PC-3 (cell line): ENCODE results near the gene UAP1L1. TPM values are rescaled to one million over a fixed set of nuclear protein-coding genes. Genes with fewer than 3 reads are reported as not detected.

Experiments used
- ATAC-seq: fragments of 200-7000 bp; cut with Tn5 transposase; 2 replicates; pipeline ENCODE4 v1.9.1; 2020; ENCODE audit warnings: mild to moderate bottlenecking, moderate library complexity
- BruUV-seq: library from RNA; stranded (reverse); fragments of 400-500 nt; replicated peaks from 2 replicates; lab custom pipeline; 2021; lab: Mats Ljungman, UMichigan
- CTCF ChIA-PET: fragments of 300-600 bp; sonication (Branson Sonifier 250); formaldehyde crosslinking; loops from one replicate; lab custom pipeline; 2022; ENCODE audit warnings: antibody characterized with exemption; lab: Charles Lee
- POLR2A ChIA-PET: fragments of 300-600 bp; sonication (Branson Sonifier 250); formaldehyde crosslinking; loops from one replicate; lab custom pipeline; 2022; ENCODE audit warnings: antibody characterized with exemption; ENCODE audit not compliant: unreplicated experiment; lab: Charles Lee
- DNase-seq: peaks from one replicate; pipeline ENCODE4 v3.0.0-alpha.2; 2015
- H2AFZ ChIP-seq: fragments of 300-600 bp; sonication (generic); 2 replicates; pipeline ENCODE4 v1.6.0; 2016; ENCODE audit warnings: antibody characterized with exemption, low read length
- H3F3A ChIP-seq: fragments of 300-600 bp; sonication (generic); one replicate; pipeline ENCODE4 v1.6.0; 2017; ENCODE audit warnings: antibody characterized with exemption, low read length, control low read depth, mild to moderate bottlenecking; ENCODE audit not compliant: unreplicated experiment
- H3K27ac ChIP-seq: fragments of 300-600 bp; sonication (generic); 2 replicates; pipeline ENCODE4 v1.5.1; 2016; ENCODE audit warnings: mild to moderate bottlenecking, low read length
- H3K27me3 ChIP-seq: fragments of 300-600 bp; sonication (generic); 2 replicates; pipeline ENCODE4 v1.6.1; 2016; ENCODE audit warnings: low read length, mixed read lengths
- H3K36me3 ChIP-seq: fragments of 300-600 bp; sonication (generic); 2 replicates; pipeline ENCODE4 v1.6.1; 2016; ENCODE audit warnings: low read depth, mixed run types, low read length, mixed read lengths
- H3K4me1 ChIP-seq: fragments of 300-600 bp; sonication (generic); 2 replicates; pipeline ENCODE4 v1.5.1; 2016; ENCODE audit warnings: low read length; ENCODE audit not compliant: insufficient read depth
- H3K4me2 ChIP-seq: fragments of 300-600 bp; sonication (generic); 2 replicates; pipeline ENCODE4 v1.6.0; 2016; ENCODE audit warnings: low read length
- H3K4me3 ChIP-seq: fragments of 300-600 bp; sonication (generic); 2 replicates; pipeline ENCODE4 v1.5.1; 2016; ENCODE audit warnings: mild to moderate bottlenecking, low read length, mixed read lengths
- H3K79me2 ChIP-seq: fragments of 300-600 bp; sonication (generic); 2 replicates; pipeline ENCODE4 v1.6.1; 2017; ENCODE audit warnings: low read length, mixed read lengths
- H3K9ac ChIP-seq: fragments of 300-600 bp; sonication (generic); 2 replicates; pipeline ENCODE4 v1.6.0; 2016; ENCODE audit warnings: mild to moderate bottlenecking, low read length
- H3K9me2 ChIP-seq: fragments of 300-600 bp; sonication (generic); replicated peaks from 2 replicates; pipeline ENCODE4 v1.6.1; 2016; ENCODE audit warnings: mixed run types, low read length, mixed read lengths
- H3K9me3 ChIP-seq: fragments of 300-600 bp; sonication (generic); 2 replicates; pipeline ENCODE4 v1.6.1; 2016; ENCODE audit warnings: low read length, mixed read lengths
- H4K20me1 ChIP-seq: fragments of 300-600 bp; sonication (generic); 2 replicates; pipeline ENCODE4 v1.6.1; 2016; ENCODE audit warnings: low read length, mixed read lengths
- CTCF ChIP-seq: fragments of 300-600 bp; sonication (generic); conservative IDR thresholded peaks from 2 replicates; pipeline ENCODE4 v1.5.1; 2017; ENCODE audit warnings: antibody characterized with exemption, low read depth, mild to moderate bottlenecking, low read length
- EZH2 ChIP-seq: fragments of 300-600 bp; sonication (generic); IDR thresholded peaks from one replicate; pipeline ENCODE4 v1.6.1; 2017; ENCODE audit warnings: antibody characterized with exemption, mild to moderate bottlenecking, low read length; ENCODE audit not compliant: unreplicated experiment
- EZH2phosphoT487 ChIP-seq: fragments of 300-600 bp; sonication (generic); IDR thresholded peaks from 2 replicates; pipeline ENCODE4 v1.6.1; 2018; ENCODE audit warnings: mild to moderate bottlenecking, antibody characterized with exemption, low read length, borderline replicate concordance
- intact Hi-C: fragments of 100-400 bp; cut with micrococcal nuclease; formaldehyde crosslinking; loops from 2 replicates; pipeline ENCODE4 v1.9.0; 2023
- total RNA-seq: library from RNA; depleted of rRNA; stranded (reverse); fragments of >200 nt; gene quantifications from 2 replicates; pipeline ENCODE4 v1.2.3, GENCODE V29; 2014

UAP1L1 gene
- total RNA-seq, 1 experiment from 2014 or later, result 5.0 TPM

- no peaks in the 10 kb centered on the region for H4K20me1 ChIP-seq
- H3K9me3 ChIP-seq, result no peaks in the 10 kb centered on the region
- H3K27ac ChIP-seq, result no peak overlapping the region
- H3K36me3 ChIP-seq, result no peaks in the 10 kb centered on the region
- peaks cover 8% of the 10 kb centered on the region; the same call in 1 of the 2 replicates for H3K79me2 ChIP-seq
- intact Hi-C loops, result no loop called here
- BruUV-seq, result no TSS peak
- ATAC-seq (no peak), DNase-seq (no peak)
- no peak overlapping the region for H3K9ac ChIP-seq
- H3K4me1 ChIP-seq, result peaks cover 16% of the 10 kb centered on the region
- no peak overlapping the region for H3K4me2 ChIP-seq
- H3K4me3 ChIP-seq, result no peak overlapping the region
- H3F3A ChIP-seq, result no peaks in the 10 kb centered on the region
- H3K9me2 ChIP-seq, result no peaks in the 10 kb centered on the region
- H3K27me3 ChIP-seq, result no peaks in the 10 kb centered on the region
- H2AFZ ChIP-seq, result no peak overlapping the region
- TF ChIP-seq CTCF, result no peak
- TF ChIP-seq EZH2phosphoT487, result no peak
- TF ChIP-seq EZH2, result no peak
- ChIA-PET POLR2A (no interaction called here), CTCF (no interaction called here)
Observed at GRCh38 chr9:137079401-137079787, 2.1 kb downstream of the UAP1L1 start.

GRCh38 chr9:137080260-137081122 lies 3.2 kb downstream of the UAP1L1 start:
- intact Hi-C loops, result no loop called here
- Histone ChIP-seq H3K79me2 (peaks cover 8% of the 10 kb centered on the region; the same call in 1 of the 2 replicates), H4K20me1 (no peaks in the 10 kb centered on the region), H2AFZ (no peak overlapping the region), H3K4me3 (no peak overlapping the region), H3K9me2 (no peaks in the 10 kb centered on the region), H3K36me3 (no peaks in the 10 kb centered on the region), H3K27me3 (no peaks in the 10 kb centered on the region), H3K4me1 (peaks cover 19% of the 10 kb centered on the region), H3K9me3 (no peaks in the 10 kb centered on the region), H3K27ac (no peak overlapping the region), H3F3A (no peaks in the 10 kb centered on the region), H3K4me2 (no peak overlapping the region), H3K9ac (no peak overlapping the region)
- ChIA-PET POLR2A (no interaction called here), CTCF (no interaction called here)
- no TSS peak for BruUV-seq
- no peak for ATAC-seq
- no peak for DNase-seq
- TF ChIP-seq CTCF, result no peak
- no peak for TF ChIP-seq EZH2phosphoT487
- TF ChIP-seq EZH2, result no peak
